Activated CD4-positive, alpha-beta T cell treated with anti-CD3 and anti-CD28 coated beads for 36 hours (primary cell): ENCODE data around the gene PON2. TPM values are rescaled to one million over a fixed set of nuclear protein-coding genes. Genes with fewer than 3 reads are reported as not detected.
"Not testable (repeated sequence)": the region's sequence is repeated elsewhere in the genome, so short reads cannot be mapped to it uniquely, and the experiment has no call there.

Experiments used
- ATAC-seq: fragments of 200-7000 bp; cut with Tn5 transposase; one replicate; pipeline ENCODE4 v1.10.0; 2021; ENCODE audit warnings: mild to moderate bottlenecking, moderate library complexity
- CTCF ChIA-PET: fragments of 350-600 bp; sonication (Branson Sonifier 250); formaldehyde crosslinking; loops from one replicate; lab custom pipeline; 2021; ENCODE audit warnings: antibody characterized with exemption; lab: Charles Lee
- POLR2A ChIA-PET: fragments of 350-600 bp; sonication (Branson Sonifier 250); formaldehyde crosslinking; loops from one replicate; lab custom pipeline; 2021; ENCODE audit warnings: antibody characterized with exemption, inconsistent platforms; lab: Charles Lee
- DNase-seq: peaks from one replicate; pipeline ENCODE4 v3.0.0-alpha.2; 2020
- H3K27ac Mint-ChIP-seq: one replicate; pipeline ENCODE4 v1.8.0; 2021; ENCODE audit warnings: mixed read lengths
- H3K27me3 Mint-ChIP-seq: one replicate; pipeline ENCODE4 v1.8.0; 2021; ENCODE audit warnings: mixed read lengths
- H3K36me3 Mint-ChIP-seq: one replicate; pipeline ENCODE4 v1.8.0; 2021; ENCODE audit warnings: low read depth, mixed read lengths
- H3K4me1 Mint-ChIP-seq: one replicate; pipeline ENCODE4 v1.8.0; 2021; ENCODE audit warnings: mixed read lengths
- H3K4me3 Mint-ChIP-seq: one replicate; pipeline ENCODE4 v1.8.0; 2021; ENCODE audit warnings: mild to moderate bottlenecking, moderate library complexity, mixed read lengths
- H3K9me3 Mint-ChIP-seq: one replicate; pipeline ENCODE4 v1.8.0; 2021; ENCODE audit warnings: low read depth, mixed read lengths
- intact Hi-C, 2 experiments: fragments of 100-400 bp; cut with DNase I in 1 of 2; cut with micrococcal nuclease in 1 of 2; formaldehyde crosslinking; loops; one replicate each; pipeline versions ENCODE4 v1.14.2 to v1.15.1; 2022 to 2024; cut with DNase I, micrococcal nuclease
- total RNA-seq, 2 experiments: library from RNA; stranded (reverse); gene quantifications; one replicate each; pipeline ENCODE4 v1.2.3, GENCODE V29; 2021

PON2 gene
- total RNA-seq, 2 experiments from 2014 or later, result 4.5 to 4.9 TPM

- CTCF ChIA-PET, result no interaction called here
- no peaks in the 10 kb centered on the region for H3K4me1 Mint-ChIP-seq
- no peaks in the 10 kb centered on the region for H3K27me3 Mint-ChIP-seq
- H3K36me3 Mint-ChIP-seq, result no peaks in the 10 kb centered on the region
- POLR2A ChIA-PET, result no interaction called here
- no peak for DNase-seq
- no peak for ATAC-seq
- intact Hi-C loops, result no loop called here
- no peak overlapping the region for H3K27ac Mint-ChIP-seq
- no peak overlapping the region for H3K4me3 Mint-ChIP-seq
- no peaks in the 10 kb centered on the region for H3K9me3 Mint-ChIP-seq
Observed at GRCh38 chr7:95404316-95404865, 30.4 kb downstream of the PON2 start.

GRCh38 chr7:95398155-95398940, 36.5 kb downstream of the PON2 start:
- intact Hi-C loops, result no loop called here

GRCh38 chr7:95397381-95397780, 37.4 kb downstream of the PON2 start:
- Mint-ChIP-seq H3K36me3 (no peaks in the 10 kb centered on the region), H3K27ac (no peak overlapping the region), H3K9me3 (no peaks in the 10 kb centered on the region), H3K4me1 (peaks cover 8% of the 10 kb centered on the region), H3K4me3 (peak overlapping the region; percentile 64), H3K27me3 (peaks cover 29% of the 10 kb centered on the region)
- intact Hi-C loops, result loop anchor here in 1 of 2 experiments (2.0 kb wide), 1 partner anchor 79 kb away; no protein-coding TSS in a partner anchor
- ChIA-PET CTCF (no interaction called here), POLR2A (no interaction called here)
- ATAC-seq (no peak), DNase-seq (no peak)

More at GRCh38 chr7:95398155-95398940, 36.5 kb downstream of the PON2 start:
- Mint-ChIP-seq H3K9me3 (no peaks in the 10 kb centered on the region), H3K4me3 (no peak overlapping the region), H3K36me3 (no peaks in the 10 kb centered on the region), H3K4me1 (peaks cover 8% of the 10 kb centered on the region), H3K27me3 (peaks cover 26% of the 10 kb centered on the region), H3K27ac (no peak overlapping the region)
- ChIA-PET POLR2A (no interaction called here), CTCF (interaction anchor here (0.7 kb wide), 1 partner anchor 35 kb away, joined by 3 read pairs; no protein-coding TSS in a partner anchor)
- no peak for DNase-seq
- no peak for ATAC-seq

- no peaks in the 10 kb centered on the region for H3K9me3 Mint-ChIP-seq
- no peaks in the 10 kb centered on the region for H3K36me3 Mint-ChIP-seq
- no peak within 1 kb of the TSS for H3K27ac Mint-ChIP-seq
- DNase-seq (peak; percentile 60), ATAC-seq (peak; percentile 92)
- POLR2A ChIA-PET, result no interaction called here
- peaks cover 8% of the 10 kb centered on the region for H3K4me1 Mint-ChIP-seq
- intact Hi-C loops, result loop anchor here in 1 of 2 experiments (1.0 to 2.0 kb wide), 2 partner anchors 39 to 80 kb away; partner anchors contain the start of gene PON2
- peaks cover 29% of the 10 kb centered on the region for H3K27me3 Mint-ChIP-seq
- H3K4me3 Mint-ChIP-seq, result peak within 1 kb of the TSS; percentile 64
- CTCF ChIA-PET, result interaction anchor here (0.6 to 2.0 kb wide), 7 partner anchors 11 to 539 kb away, joined by 3 to 11 read pairs (median 3); no protein-coding TSS in a partner anchor
Observed at GRCh38 chr7:95396136-95397032, 38.4 kb downstream of the PON2 start, which contains the start of gene PON3. Gene PON3, minus strand, starts transcription at chr7:95396375. Its CDS starts 25 bp downstream, at chr7:95396350.

- peak overlapping the region; percentile 64 for H3K4me3 Mint-ChIP-seq
- intact Hi-C loops, result loop anchor here in 1 of 2 experiments (1.0 to 2.0 kb wide), 2 partner anchors 40 to 81 kb away; partner anchors contain the start of gene PON2
- no peaks in the 10 kb centered on the region for H3K9me3 Mint-ChIP-seq
- POLR2A ChIA-PET, result no interaction called here
- DNase-seq, result no peak
- peaks cover 32% of the 10 kb centered on the region for H3K27me3 Mint-ChIP-seq
- peaks cover 8% of the 10 kb centered on the region for H3K4me1 Mint-ChIP-seq
- H3K27ac Mint-ChIP-seq, result no peak overlapping the region
- ATAC-seq, result no peak
- no peaks in the 10 kb centered on the region for H3K36me3 Mint-ChIP-seq
- CTCF ChIA-PET, result interaction anchor here (0.5 to 2.0 kb wide), 5 partner anchors 11 to 539 kb away, joined by 3 to 11 read pairs (median 3); no protein-coding TSS in a partner anchor
Observed at GRCh38 chr7:95395755-95396135, 39.1 kb downstream of the PON2 start.

- H3K9me3 Mint-ChIP-seq, result no peaks in the 10 kb centered on the region
- H3K27me3 Mint-ChIP-seq, result peaks cover 35% of the 10 kb centered on the region
- POLR2A ChIA-PET, result no interaction called here
- no peaks in the 10 kb centered on the region for H3K36me3 Mint-ChIP-seq
- DNase-seq, result no peak
- H3K4me3 Mint-ChIP-seq, result no peak overlapping the region
- ATAC-seq, result no peak
- H3K4me1 Mint-ChIP-seq, result peaks cover 8% of the 10 kb centered on the region
- intact Hi-C loops, result no loop called here
- no peak overlapping the region for H3K27ac Mint-ChIP-seq
- CTCF ChIA-PET, result no interaction called here
Observed at GRCh38 chr7:95394370-95394769, 40.5 kb downstream of the PON2 start.

GRCh38 chr7:95391761-95392160, 43.1 kb downstream of the PON2 start:
- peaks cover 6% of the 10 kb centered on the region for H3K4me1 Mint-ChIP-seq
- ChIA-PET POLR2A (no interaction called here), CTCF (no interaction called here)
- H3K4me3 Mint-ChIP-seq, result no peak overlapping the region
- intact Hi-C loops, result no loop called here
- no peaks in the 10 kb centered on the region for H3K36me3 Mint-ChIP-seq
- ATAC-seq (no peak), DNase-seq (no peak)
- H3K27me3 Mint-ChIP-seq, result peaks cover 19% of the 10 kb centered on the region
- no peak overlapping the region for H3K27ac Mint-ChIP-seq
- H3K9me3 Mint-ChIP-seq, result no peaks in the 10 kb centered on the region

- DNase-seq, result no peak
- POLR2A ChIA-PET, result no interaction called here
Observed at GRCh38 chr7:95389516-95389915, 45.3 kb downstream of the PON2 start.

GRCh38 chr7:95379457-95379856, 55.4 kb downstream of the PON2 start:
- H3K4me1 Mint-ChIP-seq, intact Hi-C loops, H3K36me3 Mint-ChIP-seq, H3K27ac Mint-ChIP-seq, DNase-seq, POLR2A ChIA-PET, H3K9me3 Mint-ChIP-seq, ATAC-seq, CTCF ChIA-PET, H3K4me3 Mint-ChIP-seq: not testable (repeated sequence)
- H3K27me3 Mint-ChIP-seq, result peaks cover 13% of the 10 kb centered on the region

More at GRCh38 chr7:95389516-95389915, 45.3 kb downstream of the PON2 start:
- H3K4me1 Mint-ChIP-seq, result no peaks in the 10 kb centered on the region
- no peak for ATAC-seq
- peaks cover 3% of the 10 kb centered on the region for H3K9me3 Mint-ChIP-seq
- intact Hi-C loops, result no loop called here
- CTCF ChIA-PET, result no interaction called here
- no peak overlapping the region for H3K4me3 Mint-ChIP-seq
- H3K27me3 Mint-ChIP-seq, result peaks cover 16% of the 10 kb centered on the region
- no peak overlapping the region for H3K27ac Mint-ChIP-seq
- no peaks in the 10 kb centered on the region for H3K36me3 Mint-ChIP-seq

- Mint-ChIP-seq H3K4me1 (no peaks in the 10 kb centered on the region), H3K36me3 (no peaks in the 10 kb centered on the region), H3K27me3 (peaks cover 8% of the 10 kb centered on the region), H3K27ac (no peak overlapping the region), H3K4me3 (no peak overlapping the region), H3K9me3 (peaks cover 2% of the 10 kb centered on the region)
- ATAC-seq (no peak), DNase-seq (peak; percentile 15)
- POLR2A ChIA-PET, result no interaction called here
- CTCF ChIA-PET, result interaction anchor here (0.8 kb wide), 1 partner anchor 20 kb away, joined by 4 read pairs; the partner anchor contains the start of gene PON3
- intact Hi-C loops, result no loop called here
Observed at GRCh38 chr7:95376632-95377400, 58.0 kb downstream of the PON2 start.
